HepG2 (cell line): Measurements from ENCODE around the gene GPATCH11. TPM values are rescaled to one million over a fixed set of nuclear protein-coding genes. Genes with fewer than 3 reads are reported as not detected.

Source experiments
- AHDC1 ChIP-seq: sonication (generic); formaldehyde crosslinking; IDR thresholded peaks from 2 replicates; pipeline ENCODE4 v1.5.1; 2020; ENCODE audit warnings: mild to moderate bottlenecking, missing genetic modification reagents, borderline replicate concordance
- EED ChIP-seq: sonication (generic); formaldehyde crosslinking; IDR thresholded peaks from 2 replicates; pipeline ENCODE4 v1.5.0; 2020; ENCODE audit warnings: mild to moderate bottlenecking, missing genetic modification reagents
- IRF2 ChIP-seq: IDR thresholded peaks from 2 replicates; pipeline ENCODE4 v1.6.1; 2018; ENCODE audit warnings: missing genetic modification reagents, missing compliant biosample characterization
- NCOA1 ChIP-seq: sonication (generic); formaldehyde crosslinking; IDR thresholded peaks from 2 replicates; pipeline ENCODE4 v1.9.0; 2021; ENCODE audit warnings: missing genetic modification reagents
- SAP130 ChIP-seq: IDR thresholded peaks from 2 replicates; pipeline ENCODE4 v1.6.1; 2016; ENCODE audit warnings: low read depth
- THAP8 ChIP-seq: sonication (generic); formaldehyde crosslinking; IDR thresholded peaks from 2 replicates; pipeline ENCODE4 v1.5.1; 2020; ENCODE audit warnings: missing genetic modification reagents, mild to moderate bottlenecking, borderline replicate concordance
- ZNF513 ChIP-seq: sonication (generic); formaldehyde crosslinking; conservative IDR thresholded peaks from 2 replicates; pipeline ENCODE4 v1.5.0; 2020; ENCODE audit warnings: missing genetic modification reagents
- ZNF567 ChIP-seq: sonication (generic); formaldehyde crosslinking; IDR thresholded peaks from 2 replicates; pipeline ENCODE4 v1.8.1; 2023; ENCODE audit warnings: mild to moderate bottlenecking, missing genetic modification reagents, borderline replicate concordance
- ZNF570 ChIP-seq: sonication (generic); formaldehyde crosslinking; IDR thresholded peaks from 2 replicates; pipeline ENCODE4 v1.4.0; 2020; ENCODE audit warnings: mild to moderate bottlenecking, missing genetic modification reagents, borderline replicate concordance
- ZNF841 ChIP-seq: sonication (generic); formaldehyde crosslinking; IDR thresholded peaks from 2 replicates; pipeline ENCODE4 v1.8.1; 2023; ENCODE audit warnings: missing genetic modification reagents, borderline replicate concordance
- ZZZ3 ChIP-seq: sonication (generic); formaldehyde crosslinking; IDR thresholded peaks from 2 replicates; pipeline ENCODE4 v1.4.0; 2020; ENCODE audit warnings: missing genetic modification reagents, mild to moderate bottlenecking, borderline replicate concordance
- polyA plus RNA-seq, 8 experiments: library from polyadenylated mRNA; depleted of rRNA in 3 of 8; stranded (reverse) in 7 of 8; unstranded in 1 of 8; fragments of >200 nt; fragmentation: Illumina TruSeq in 4 of 8; extraction: Trizol in 4 of 8; gene quantifications; 2 replicates each; pipeline versions ENCODE4 v1.2.1 to v1.2.3, GENCODE V29; 2011 to 2016; ENCODE audit warnings: low read depth in 4 of 8, missing spikeins in 1 of 8, mixed read lengths in 1 of 8; ENCODE audit not compliant: insufficient read depth in 1 of 8
- total RNA-seq, 5 experiments: library from RNA; depleted of rRNA; stranded (reverse); fragments of >200 nt; fragmentation: Illumina TruSeq; extraction: Trizol; gene quantifications; 2 replicates each; pipeline ENCODE4 v1.2.3, GENCODE V29; 2016; ENCODE audit warnings: low read depth in 1 of 5
- TF ChIP-seq, protein P1 (sequence below): IDR thresholded peaks from 2 replicates; pipeline ENCODE4 v1.6.1; 2016
- TF ChIP-seq, protein P2 (sequence below): sonication (generic); formaldehyde crosslinking; IDR thresholded peaks from 2 replicates; pipeline ENCODE4 v1.4.0; 2020; ENCODE audit warnings: mild to moderate bottlenecking, missing genetic modification reagents
- TF ChIP-seq, protein P3 (sequence below): sonication (generic); formaldehyde crosslinking; IDR thresholded peaks from 2 replicates; pipeline ENCODE4 v1.4.0; 2020; ENCODE audit warnings: mild to moderate bottlenecking, low read depth, missing genetic modification reagents
- TF ChIP-seq, protein P4 (sequence below): sonication (generic); formaldehyde crosslinking; IDR thresholded peaks from 2 replicates; pipeline ENCODE4 v1.8.0; 2023; ENCODE audit warnings: mild to moderate bottlenecking, missing genetic modification reagents

Gene GPATCH11
- total and polyA plus RNA-seq, 2 of the 13 experiments (the other 11 are each of a cell fraction or from before 2014, with no cell fraction given) = 3.8 to 8.7 TPM

- TF ChIP-seq, protein P1, sequence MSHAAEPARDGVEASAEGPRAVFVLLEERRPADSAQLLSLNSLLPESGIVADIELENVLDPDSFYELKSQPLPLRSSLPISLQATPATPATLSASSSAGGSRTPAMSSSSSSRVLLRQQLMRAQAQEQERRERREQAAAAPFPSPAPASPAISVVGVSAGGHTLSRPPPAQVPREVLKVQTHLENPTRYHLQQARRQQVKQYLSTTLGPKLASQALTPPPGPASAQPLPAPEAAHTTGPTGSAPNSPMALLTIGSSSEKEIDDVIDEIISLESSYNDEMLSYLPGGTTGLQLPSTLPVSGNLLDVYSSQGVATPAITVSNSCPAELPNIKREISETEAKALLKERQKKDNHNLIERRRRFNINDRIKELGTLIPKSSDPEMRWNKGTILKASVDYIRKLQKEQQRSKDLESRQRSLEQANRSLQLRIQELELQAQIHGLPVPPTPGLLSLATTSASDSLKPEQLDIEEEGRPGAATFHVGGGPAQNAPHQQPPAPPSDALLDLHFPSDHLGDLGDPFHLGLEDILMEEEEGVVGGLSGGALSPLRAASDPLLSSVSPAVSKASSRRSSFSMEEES (CRISPR knock-in tag) = peak; percentile 14; the same call in 1 of the 2 replicates
- peak; percentile 81; the same call in 1 of the 2 replicates for TF ChIP-seq THAP8
- peak; percentile 50; the same call in 1 of the 2 replicates for TF ChIP-seq EED
- TF ChIP-seq, protein P2, sequence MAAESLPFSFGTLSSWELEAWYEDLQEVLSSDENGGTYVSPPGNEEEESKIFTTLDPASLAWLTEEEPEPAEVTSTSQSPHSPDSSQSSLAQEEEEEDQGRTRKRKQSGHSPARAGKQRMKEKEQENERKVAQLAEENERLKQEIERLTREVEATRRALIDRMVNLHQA (CRISPR knock-in tag) = 0 out of 2 replicates have a peak, but pooled peaks have one; percentile 34
- no peak for TF ChIP-seq ZNF841 (CRISPR knock-in tag)
- peak; percentile 59; the same call in 1 of the 2 replicates for TF ChIP-seq ZNF570 (CRISPR knock-in tag)
- TF ChIP-seq ZNF567 (CRISPR knock-in tag) = 0 out of 2 replicates have a peak, but pooled peaks have one; percentile 25
- TF ChIP-seq ZNF513 (CRISPR knock-in tag) = 0 out of 2 replicates have a peak, but pooled peaks have one; percentile 71
- TF ChIP-seq, protein P3, sequence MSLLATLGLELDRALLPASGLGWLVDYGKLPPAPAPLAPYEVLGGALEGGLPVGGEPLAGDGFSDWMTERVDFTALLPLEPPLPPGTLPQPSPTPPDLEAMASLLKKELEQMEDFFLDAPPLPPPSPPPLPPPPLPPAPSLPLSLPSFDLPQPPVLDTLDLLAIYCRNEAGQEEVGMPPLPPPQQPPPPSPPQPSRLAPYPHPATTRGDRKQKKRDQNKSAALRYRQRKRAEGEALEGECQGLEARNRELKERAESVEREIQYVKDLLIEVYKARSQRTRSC (CRISPR knock-in tag) = no peak
- TF ChIP-seq NCOA1 (CRISPR knock-in tag) = peak; percentile 95
- TF ChIP-seq IRF2 = no peak
- TF ChIP-seq SAP130 (CRISPR knock-in tag) = peak; percentile 98
- TF ChIP-seq AHDC1 (CRISPR knock-in tag) = peak; percentile 61; the same call in 1 of the 2 replicates
- TF ChIP-seq ZZZ3 = 0 out of 2 replicates have a peak, but pooled peaks have one; percentile 23
- TF ChIP-seq, protein P4, sequence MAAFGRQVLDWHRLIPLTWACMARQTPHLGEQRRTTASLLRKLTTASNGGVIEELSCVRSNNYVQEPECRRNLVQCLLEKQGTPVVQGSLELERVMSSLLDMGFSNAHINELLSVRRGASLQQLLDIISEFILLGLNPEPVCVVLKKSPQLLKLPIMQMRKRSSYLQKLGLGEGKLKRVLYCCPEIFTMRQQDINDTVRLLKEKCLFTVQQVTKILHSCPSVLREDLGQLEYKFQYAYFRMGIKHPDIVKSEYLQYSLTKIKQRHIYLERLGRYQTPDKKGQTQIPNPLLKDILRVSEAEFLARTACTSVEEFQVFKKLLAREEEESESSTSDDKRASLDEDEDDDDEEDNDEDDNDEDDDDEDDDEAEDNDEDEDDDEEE = no peak; the same call in 1 of the 2 replicates
Measured at GRCh38 chr2:37083873-37084794, at the start of gene GPATCH11, which contains the start of gene HEATR5B (continued).
